Limb (tissue), 2 donors: ENCODE results near the gene FANK1.
A peak's percentile ranks its signal among the peaks of the same experiment; 100 is the strongest.
"Not testable (repeated sequence)": the region's sequence is repeated elsewhere in the genome, so short reads cannot be mapped to it uniquely, and the experiment has no call there.

Experiments
- DNase-seq, 2 donors: peaks; one replicate each; pipeline ENCODE4 v3.0.0-alpha.2; 2016; ENCODE audit errors: extremely low spot score in 2 of 2

The FANK1 gene

DNA sequence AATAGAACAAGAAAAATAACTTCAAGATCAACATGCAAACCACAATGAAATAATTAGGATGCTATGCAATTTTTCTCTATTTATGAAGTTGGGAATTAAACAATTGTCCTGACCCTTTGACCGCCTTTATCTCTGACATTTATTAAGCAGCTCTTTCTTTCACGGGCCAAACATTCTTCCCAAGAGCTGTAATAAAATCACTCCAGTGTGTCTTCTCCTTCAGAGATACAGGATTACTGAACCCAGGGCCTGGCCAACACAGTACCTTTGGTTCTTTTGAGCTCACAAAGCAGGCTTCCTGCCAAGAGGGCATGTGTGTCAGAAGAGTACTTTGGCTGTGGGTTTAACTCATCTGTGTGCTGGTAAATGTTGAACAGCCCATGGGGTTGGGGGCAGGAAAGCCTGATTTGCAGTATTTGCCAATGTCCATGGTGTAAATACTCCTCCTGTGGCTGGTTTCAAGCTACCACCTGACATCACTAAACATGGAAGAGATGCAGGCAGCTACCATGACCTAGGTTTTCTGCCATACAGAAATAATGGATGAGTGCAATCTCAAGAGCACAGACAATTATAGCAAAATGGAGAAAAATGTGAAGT, 121.7 kb downstream of the FANK1 start:
- no peak for DNase-seq

DNA sequence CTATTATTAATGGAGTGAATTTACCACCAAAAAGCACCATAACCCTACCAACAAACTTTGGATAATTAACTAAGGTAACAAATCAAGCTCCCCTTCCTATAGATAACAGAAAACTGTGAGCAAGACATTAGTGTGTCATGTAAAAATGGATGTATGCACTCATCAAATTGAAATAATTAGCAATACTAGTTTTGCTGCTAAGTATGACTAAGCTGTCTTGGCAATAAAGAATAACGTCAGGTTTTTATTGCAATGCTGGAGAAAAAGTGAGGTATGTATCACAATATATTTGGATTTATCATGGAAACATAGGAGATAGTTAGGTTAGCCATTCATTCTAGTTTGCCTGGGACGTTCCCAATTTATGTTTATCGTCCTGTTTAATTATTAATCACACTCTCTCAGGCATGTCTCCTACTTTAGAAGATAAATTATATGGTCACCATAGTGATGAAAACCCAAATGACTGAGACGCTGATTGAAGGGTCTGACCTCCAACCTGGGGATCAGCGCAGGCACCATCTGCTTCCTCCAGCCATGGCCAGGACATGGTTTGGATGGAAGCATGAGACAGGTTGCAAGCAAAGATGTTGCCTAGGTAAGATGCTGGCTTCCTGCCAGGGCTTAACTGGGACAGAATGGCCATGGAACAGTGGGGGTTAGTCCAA, 125.6 kb downstream of the FANK1 start:
- no peak for DNase-seq

DNA sequence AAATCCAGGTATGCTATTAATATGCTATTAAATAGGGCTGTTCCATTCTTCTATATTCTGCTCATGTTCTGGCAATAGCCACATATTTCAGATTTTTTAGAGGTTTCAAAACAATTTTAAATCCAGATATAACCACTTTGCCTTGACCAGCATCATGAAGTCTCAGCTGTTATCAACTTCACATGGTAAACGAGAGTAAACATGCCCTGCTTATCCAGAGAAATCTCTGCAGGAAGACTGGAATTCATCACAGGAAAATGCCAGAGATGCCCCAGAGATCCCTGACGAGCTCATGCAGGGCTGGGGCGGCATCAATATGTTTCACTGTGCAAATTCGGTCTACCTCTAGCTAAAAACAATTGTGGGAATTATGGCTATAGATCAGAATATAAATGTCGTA, 126.5 kb downstream of the FANK1 start:
- no peak for DNase-seq

DNA sequence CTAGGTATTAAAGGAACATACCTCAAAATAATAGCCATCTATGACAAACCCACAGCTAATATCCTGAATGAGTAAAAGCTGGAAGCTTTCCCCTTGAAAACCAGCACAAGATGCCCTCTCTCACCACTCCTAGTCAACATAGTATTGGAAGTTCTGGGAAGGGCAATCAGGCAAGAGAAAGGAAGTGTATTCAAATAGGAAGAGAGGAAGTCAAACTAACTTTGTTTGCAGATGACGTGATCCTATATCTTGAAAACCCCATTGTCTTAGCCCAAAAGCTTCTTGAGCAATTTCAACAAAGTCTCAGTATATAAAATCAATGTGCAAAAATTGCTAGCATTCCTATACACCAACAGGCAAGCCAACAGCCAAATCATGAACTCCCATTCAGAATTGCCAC, 131.3 kb downstream of the FANK1 start:
- no peak for DNase-seq

DNA sequence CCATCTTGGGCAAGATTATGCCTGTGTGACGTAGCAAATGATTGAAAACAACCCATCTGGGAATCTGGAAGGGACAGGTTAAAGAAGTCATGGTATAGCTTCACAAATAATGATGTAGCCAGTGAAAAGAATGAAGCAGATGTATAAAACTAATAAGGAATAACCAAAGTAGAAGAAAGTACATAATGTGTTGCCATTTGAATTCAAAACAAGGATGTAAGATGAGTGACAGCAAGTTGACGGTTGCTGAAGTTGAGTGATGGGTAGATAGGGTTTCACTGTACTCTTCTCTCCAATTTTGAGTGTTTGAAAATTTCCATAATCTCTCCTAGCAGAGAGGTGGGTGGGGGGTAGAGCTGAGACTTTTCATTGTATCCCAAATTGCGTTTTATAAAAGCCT, 133.6 kb downstream of the FANK1 start:
- DNase-seq = no peak

DNA sequence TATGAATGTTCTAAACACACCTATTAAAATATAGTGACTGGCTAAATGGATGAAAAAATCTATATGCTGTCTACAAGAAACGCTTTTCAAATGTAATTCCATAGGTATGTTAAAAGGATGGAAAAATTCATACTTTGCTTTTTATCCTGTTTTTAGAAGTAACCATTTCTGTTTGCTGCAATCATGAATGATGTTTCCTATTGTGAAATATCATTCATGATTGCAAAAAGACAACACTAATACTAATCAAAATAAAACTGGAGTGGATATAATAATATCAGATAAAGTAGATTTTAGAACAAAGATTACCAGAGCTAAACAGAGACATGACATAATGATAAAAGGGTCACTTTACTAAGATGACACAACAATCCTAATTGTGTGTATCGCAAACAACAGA, 138.2 kb downstream of the FANK1 start:
- DNase-seq = no peak

DNA sequence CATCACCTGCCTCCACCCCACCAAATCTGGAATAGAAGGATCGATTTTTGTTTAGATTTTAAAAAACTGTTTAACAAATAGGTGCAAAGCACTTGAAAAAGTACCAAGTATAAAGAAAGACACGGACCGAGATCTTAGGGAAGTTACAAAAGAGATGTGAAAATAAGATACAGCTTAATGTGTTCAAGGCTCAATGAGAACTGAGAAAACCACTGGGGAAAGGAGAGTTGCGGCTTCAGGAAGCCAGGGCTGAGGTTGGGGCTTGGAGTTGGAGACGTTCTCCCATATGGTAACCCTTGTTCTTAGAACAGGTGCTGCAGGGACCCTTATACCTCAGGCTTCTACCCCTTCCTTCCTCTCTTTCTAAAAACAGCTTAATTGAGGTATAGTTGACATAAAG, 140.2 kb downstream of the FANK1 start:
- DNase-seq = no peak

DNA sequence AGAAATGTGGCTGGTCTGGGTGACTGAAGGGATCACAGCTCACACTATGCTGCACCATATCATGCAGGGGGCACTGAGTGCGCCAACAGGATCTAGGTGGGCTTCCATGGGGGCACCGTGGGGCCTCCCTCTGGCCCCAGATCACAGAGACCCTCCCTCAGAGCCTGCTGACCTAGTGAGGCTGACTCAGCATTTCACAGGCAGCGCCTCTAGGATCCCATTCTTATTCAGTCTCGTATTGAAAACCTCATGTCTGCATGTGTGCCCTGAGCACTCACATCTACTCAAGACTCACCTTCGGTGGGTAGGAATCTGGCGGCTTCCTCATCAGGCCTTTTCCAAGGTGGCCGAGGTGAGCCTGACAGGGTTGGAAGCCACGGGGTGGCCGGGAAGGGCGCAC, 141.6 kb downstream of the FANK1 start:
- no peak for DNase-seq

DNA sequence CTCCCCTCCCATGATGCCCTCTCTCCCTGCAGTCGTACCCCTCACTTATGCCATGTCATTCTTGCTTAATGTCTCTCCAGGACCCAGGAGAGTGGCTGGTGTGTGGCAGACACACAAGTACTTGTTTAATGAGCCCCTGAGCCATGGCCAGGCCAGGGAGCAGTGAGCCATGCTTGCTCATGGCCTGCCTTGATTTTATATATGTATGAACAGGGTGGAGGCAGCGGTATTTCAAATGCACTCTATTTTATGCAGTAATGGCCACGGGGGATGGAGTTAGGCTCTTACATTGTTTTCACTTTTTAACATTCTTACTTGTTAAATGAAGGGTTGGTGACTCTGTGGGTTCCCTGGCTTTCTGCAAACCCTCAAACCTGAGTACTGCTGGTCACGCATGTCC, 144.8 kb downstream of the FANK1 start:
- DNase-seq = no peak

DNA sequence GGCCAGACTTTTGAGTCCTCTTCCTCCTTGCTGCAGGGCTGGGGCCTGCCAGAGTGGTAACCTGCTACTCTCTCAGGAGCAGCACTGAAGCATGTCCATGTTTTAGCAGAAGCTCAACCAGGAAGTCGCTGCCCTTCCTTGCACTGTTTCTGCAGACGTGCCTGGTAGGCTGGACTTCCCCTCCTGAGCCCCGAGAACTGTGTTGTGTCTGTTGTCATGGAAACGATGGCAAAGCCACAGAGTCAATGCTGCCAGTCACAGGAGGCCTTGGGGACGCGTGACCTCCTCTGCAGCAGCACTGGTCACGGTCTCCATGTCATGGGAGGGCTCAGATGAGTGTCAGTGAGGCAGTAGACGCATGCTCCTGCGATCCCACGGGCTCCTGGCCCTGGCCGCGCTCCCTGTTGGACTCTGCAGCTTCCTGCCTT, 145.5 kb downstream of the FANK1 start:
- peak; percentile 68 to 75 for DNase-seq

DNA sequence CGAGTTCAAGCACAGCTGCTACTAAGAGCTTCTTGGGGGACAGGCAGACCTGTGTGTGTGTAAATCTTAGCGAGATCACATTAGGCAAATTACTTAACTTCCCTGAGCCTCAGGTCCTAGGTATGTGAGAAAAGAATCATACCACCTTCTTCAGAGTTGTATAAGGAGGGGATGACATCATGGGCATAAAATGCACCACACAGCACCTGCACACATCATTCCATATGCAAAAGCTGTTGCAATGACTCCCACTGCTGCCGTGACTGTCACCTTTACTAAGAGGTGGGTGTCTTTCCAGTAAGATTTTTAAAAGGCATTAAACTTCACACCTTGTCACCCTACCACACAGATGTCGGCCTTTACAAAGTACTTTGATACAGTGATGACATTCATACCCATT, 146.0 kb downstream of the FANK1 start:
- no peak for DNase-seq

DNA sequence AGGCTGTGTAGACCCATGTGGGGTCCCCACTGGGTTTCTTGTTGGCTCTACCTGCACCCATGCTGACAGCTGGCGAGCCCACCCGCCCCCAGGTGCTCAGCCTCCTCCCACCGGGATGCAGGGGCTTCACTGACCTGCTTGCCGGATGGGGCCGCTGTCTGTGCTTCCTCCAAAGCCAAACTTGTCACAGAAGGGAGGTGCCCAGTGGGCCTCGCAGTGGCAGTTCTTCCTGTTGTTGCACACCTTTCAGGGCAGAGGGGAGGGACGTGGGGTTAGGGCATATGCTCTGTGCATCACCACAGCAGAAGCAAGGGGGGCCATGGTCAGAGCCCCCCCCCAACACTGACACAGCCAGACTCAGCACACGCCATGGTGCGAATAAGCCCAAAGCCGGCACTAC, 146.5 kb downstream of the FANK1 start:
- DNase-seq = no peak

DNA sequence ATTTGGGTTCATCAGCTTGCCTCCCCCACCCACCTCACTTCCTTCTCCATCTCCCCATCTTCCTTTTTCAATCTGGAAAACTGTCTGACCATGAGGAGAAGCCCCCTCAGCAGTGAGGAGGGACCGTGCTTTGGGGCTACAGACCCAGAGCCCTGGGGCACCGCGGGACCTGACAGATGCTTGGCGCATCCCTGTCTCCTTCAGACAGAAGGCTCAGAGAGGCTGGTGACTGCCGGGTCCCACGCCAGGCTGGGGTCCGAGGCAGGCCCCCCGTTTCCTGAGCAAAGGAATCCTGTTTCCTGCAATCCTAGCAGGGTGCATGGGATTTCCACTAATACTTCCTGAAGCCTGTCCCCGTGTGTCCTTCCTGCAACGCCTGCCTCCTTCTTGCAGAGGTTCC, 147.0 kb downstream of the FANK1 start:
- no peak for DNase-seq

DNA sequence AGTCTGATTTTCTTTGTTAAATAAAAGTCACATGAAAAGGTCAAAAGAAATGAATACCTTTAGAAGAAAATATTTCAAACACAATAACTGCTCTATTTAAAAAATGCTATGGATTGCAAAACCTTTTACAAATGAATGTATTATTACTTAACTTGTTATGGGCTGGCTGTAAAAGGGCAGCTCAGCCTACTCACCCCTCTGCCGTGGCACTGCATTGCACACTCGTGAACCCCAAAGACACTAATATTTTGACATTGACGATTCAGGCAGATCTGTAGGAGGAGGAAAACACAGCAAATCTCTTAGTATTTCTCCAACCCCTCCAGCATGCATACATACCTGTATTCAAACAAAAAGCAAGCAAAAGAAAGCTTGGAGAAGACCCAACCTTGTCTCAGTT, 149.5 kb downstream of the FANK1 start:
- no peak for DNase-seq

DNA sequence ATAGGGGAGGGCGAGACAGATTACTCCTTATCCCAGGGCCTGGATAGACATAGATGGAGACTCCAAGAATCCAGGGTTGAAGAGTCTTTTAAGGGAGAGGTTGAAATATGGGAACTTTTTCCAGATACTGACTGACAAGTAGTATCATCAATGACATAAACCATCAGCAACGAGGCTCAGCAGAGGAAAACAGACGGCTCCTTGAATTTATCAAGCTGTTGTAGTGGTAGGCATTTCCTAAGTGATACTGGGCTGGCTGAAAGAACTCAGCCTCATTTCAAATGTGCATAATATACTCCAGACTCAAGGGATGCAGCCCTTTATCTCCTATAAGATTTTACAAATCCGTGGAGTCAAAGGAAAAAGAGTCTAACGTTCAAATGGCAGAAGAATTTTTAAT, 150.5 kb downstream of the FANK1 start:
- DNase-seq = no peak

DNA sequence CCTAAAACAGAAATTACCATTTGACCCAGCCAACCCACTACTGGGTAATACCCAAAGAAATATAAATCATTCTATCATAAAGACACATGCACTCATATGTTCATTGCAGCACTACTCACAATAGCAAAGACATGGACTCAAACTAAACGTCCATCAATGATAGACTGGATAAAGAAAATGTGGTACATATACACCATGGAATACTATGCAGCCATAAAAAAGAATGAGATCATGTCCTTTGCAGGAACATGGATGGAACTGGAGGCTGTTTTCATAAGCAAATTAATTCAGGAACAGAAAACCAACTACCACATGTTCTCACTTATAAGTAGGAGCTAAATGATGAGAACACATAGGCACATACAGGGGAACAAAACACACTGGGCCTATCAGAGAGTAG, 151.4 kb downstream of the FANK1 start:
- DNase-seq = not testable (repeated sequence)

DNA sequence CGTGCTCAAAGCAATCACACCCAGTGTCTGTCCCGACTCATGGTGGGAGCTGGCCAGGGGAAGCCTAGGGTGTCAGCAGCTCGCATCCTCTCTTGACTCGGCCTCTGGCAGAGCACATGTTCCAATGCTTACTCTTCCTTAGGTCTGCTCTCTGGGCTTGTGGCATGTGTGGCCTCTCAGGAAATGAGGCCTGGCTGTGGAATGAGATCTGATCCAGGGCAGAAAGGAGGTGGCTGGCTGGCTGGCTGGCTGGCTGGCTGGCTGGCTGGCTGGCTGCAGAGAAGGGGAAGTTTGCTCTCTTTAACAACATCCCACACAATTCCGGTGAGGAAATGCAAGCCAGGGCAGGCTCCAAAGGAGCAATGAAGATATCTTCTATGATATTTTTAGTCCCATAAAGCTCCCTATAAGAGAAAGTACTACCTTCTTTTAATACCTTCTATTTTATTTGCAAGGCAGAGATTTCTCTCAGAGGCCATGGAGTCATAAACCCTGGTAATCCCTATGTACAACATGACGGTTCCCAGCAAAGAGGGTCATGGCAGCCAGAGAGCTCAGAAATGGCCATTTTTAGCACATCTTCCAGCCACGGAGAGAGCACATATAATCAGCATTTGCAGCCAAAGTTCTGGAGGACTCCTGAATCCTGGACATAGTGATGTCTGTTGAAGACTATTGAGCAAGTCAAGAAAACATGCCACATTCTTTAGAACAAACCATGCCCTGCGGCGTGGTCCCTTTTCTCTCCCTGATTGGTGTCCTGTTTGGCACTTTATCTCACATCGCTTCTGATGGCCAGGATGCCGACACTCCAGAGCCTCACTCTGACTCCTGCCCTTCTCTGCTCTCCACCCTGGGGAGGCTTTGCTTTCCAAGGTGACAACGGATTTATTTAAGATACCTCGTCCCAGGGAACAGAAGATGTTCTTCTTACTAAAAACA, 153.7 kb downstream of the FANK1 start:
- no peak for DNase-seq

DNA sequence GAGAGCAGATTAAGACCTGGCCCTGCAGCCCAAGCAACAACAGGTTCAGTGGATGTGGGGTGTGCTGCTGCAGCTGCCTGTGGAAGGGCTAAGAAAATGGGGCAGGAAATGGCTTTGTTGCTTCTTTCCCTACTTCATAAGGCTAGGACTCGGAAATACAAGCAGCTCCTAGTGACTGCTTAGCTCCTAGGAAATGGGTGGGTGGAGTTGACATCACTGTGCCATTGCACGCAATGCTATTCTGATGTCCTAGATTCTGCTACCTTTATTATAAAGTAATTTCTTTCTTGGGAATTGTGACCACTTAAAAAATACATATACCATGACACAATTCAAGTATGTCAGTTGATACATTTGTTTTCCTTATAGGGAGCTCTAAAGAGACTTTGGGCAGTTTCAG, 155.8 kb downstream of the FANK1 start:
- no peak for DNase-seq

DNA sequence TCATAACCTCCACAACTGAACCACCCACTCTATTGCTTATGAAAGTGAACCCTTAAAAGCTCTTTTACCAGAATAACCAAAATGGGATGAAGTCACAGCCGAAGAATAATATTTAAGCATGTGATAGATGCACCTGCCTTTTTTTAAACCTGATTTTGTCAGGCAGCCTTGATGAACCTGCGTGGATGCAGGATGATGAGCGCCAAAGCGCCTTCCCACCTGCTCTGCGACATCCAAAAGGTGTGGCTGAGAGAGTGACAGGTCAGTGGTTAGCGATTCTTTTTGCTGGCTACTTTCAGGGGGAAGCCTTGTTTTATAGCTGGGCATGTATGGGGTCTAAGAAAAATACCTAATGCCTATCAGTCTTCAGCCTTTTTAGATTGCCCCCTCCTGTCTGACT, 157.8 kb downstream of the FANK1 start:
- no peak for DNase-seq

DNA sequence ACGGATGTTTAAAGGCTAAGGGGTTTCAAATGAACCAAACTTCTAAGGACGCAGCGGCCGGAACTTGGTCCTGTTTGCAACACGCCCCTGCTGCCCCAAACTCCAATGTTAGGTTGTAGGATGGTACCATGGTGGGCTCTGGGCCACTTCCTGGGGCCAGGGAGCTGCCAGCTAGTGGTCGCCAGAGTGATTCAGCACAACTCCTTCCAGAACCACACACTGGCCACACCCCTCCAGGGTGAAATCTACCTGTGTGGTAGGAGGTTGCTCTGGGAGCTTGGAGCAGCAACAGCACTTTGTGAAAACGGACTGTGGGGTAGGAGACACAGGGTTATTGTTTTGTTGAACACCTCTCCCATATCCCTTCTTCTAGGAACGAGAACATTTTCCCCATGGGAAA, 161.1 kb downstream of the FANK1 start:
- DNase-seq = no peak

DNA sequence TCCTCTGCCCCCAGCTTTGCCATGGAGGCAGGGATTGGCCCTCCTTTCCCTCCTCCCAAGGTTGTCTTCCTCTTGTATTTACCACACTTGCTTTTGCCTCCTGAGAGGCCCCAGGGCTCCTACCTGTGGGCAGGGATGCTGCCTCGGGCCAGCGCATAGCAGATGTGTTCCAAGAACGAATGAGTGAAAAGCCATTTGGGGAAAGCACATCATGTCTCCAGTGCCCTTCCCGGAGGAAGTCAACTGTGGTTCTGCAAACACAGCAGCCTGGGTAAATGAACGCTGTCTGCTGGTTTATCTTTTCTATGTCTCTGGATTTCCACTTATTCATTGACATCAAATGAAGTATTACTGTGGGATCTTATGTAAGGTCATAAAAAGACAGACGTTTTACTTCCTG, 161.7 kb downstream of the FANK1 start:
- DNase-seq = no peak

DNA sequence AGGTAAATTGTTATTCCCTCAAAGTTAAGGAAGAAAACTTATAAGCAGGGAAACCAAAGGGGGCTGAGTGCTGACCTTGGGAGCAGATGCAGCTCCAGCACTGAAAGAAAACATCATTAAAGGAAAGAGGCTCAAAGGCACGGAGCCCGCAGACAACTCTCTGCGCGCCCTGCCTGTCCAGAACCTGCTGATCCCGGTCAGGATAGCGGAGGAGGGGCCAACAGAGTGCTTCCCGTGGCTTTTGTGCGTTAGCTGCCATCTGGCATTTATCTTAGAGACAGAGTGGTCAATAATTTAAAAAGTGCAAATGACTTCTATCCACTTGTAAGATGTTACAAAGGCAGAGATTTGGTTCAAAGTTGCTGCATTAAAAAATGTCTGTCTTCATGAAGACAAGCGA, 162.1 kb downstream of the FANK1 start:
- DNase-seq = no peak
